ENCODE results near the gene ALDH16A1. TPM values are rescaled to one million over a fixed set of nuclear protein-coding genes. Genes with fewer than 3 reads are reported as not detected.
A peak's percentile ranks its signal among the peaks of the same experiment; 100 is the strongest.

The ALDH16A1 gene
- total RNA-seq, 2 donors from 2014 or later = 52.8 to 57.1 TPM

DNA sequence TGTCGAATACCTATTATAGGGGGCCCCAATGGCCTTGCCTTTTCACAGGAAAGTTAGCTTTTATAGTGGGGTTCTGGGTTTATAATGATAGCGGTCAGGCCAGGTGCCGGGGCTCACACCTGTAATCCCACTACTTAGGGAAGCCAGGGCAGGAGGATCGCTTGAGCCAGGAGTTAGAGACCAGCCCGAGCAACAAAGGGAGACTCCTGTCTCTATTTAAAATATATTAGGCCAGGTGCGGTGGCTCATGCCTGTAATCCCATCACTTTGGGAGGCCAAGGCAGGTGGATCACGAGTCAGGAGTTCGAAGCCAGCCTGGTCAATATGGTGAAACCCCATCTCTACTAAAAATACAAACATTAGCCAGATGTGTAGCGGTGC, 50.5 kb downstream of the ALDH16A1 start:
- H3K4me3 Mint-ChIP-seq = no peak overlapping the region
- H3K4me1 Mint-ChIP-seq = peaks cover 13% of the 10 kb centered on the region
- TF ChIP-seq, protein P1, sequence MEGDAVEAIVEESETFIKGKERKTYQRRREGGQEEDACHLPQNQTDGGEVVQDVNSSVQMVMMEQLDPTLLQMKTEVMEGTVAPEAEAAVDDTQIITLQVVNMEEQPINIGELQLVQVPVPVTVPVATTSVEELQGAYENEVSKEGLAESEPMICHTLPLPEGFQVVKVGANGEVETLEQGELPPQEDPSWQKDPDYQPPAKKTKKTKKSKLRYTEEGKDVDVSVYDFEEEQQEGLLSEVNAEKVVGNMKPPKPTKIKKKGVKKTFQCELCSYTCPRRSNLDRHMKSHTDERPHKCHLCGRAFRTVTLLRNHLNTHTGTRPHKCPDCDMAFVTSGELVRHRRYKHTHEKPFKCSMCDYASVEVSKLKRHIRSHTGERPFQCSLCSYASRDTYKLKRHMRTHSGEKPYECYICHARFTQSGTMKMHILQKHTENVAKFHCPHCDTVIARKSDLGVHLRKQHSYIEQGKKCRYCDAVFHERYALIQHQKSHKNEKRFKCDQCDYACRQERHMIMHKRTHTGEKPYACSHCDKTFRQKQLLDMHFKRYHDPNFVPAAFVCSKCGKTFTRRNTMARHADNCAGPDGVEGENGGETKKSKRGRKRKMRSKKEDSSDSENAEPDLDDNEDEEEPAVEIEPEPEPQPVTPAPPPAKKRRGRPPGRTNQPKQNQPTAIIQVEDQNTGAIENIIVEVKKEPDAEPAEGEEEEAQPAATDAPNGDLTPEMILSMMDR (conservative IDR thresholded peaks at IDR 0.05) = no peak
- no peak overlapping the region for H3K27ac Mint-ChIP-seq
- Histone ChIP-seq H3K9ac (ENCODE audit: extremely low read depth, low read length, poor library complexity, severe bottlenecking) (no peak overlapping the region), H3K9me3 (ENCODE audit: control insufficient read depth, low read length) (no peaks in the 10 kb centered on the region), H3K27ac (ENCODE audit: low read depth, low read length) (no peak overlapping the region), H3K4me3 (ENCODE audit: low read length) (no peak overlapping the region), H3K27me3 (ENCODE audit: control insufficient read depth, insufficient read depth, low read length, poor library complexity, severe bottlenecking) (no peaks in the 10 kb centered on the region), H3K36me3 (ENCODE audit: control insufficient read depth, insufficient read depth, low read length) (peaks cover 17% of the 10 kb centered on the region), H3K4me1 (ENCODE audit: control insufficient read depth, insufficient read depth, low read length) (no peaks in the 10 kb centered on the region)
- no peaks in the 10 kb centered on the region for H3K27me3 Mint-ChIP-seq (ENCODE audit: insufficient read depth)
- DNase-seq = no peak
- WGBS, 2 experiments (ENCODE audit: insufficient coverage in 1 of 2, insufficient read length in 1 of 2) = 89% methylated on average over 8 to 9 of the region's 9 CpGs
- no peaks in the 10 kb centered on the region for H3K9me3 Mint-ChIP-seq
- H3K36me3 Mint-ChIP-seq (ENCODE audit: low read depth) = peaks cover 12% of the 10 kb centered on the region

DNA sequence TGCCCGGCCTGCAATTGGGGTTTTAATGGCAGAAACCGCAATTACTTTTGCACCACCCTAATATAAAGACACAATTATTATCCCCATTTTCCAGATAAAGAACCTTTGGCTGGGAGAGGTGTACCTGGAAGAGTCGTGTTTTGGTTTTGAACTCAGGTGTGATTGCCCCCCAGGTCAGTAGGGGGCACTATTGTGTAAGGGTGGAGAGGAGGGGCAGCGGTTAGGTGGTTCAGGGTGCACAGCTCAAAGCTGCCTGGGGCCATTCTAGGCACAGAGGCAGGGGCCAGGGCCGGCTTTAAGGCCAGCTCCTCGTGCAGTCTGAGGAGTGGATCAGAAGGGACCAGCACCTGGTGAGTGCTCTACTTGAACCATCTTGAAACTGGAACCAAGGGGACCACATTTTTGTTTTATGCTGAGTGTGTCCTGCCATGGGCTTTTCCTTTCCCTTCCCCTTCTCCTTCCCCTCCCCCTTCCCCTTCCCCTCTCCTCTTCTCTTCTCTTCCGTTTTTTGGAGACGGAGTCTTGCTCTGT, 53.6 kb downstream of the ALDH16A1 start:
- H3K27me3 ChIP-seq (ENCODE audit: control insufficient read depth, insufficient read depth, low read length, poor library complexity, severe bottlenecking) = no peaks in the 10 kb centered on the region
- WGBS, 2 experiments (ENCODE audit: insufficient coverage in 1 of 2, insufficient read length in 1 of 2) = 33 to 35% methylated on average over 4 to 8 of the region's 8 CpGs
- no peak overlapping the region for H3K9ac ChIP-seq (ENCODE audit: extremely low read depth, low read length, poor library complexity, severe bottlenecking)
- no peaks in the 10 kb centered on the region for H3K27me3 Mint-ChIP-seq (ENCODE audit: insufficient read depth)
- no peaks in the 10 kb centered on the region for H3K36me3 Mint-ChIP-seq (ENCODE audit: low read depth)
- H3K36me3 ChIP-seq (ENCODE audit: control insufficient read depth, insufficient read depth, low read length) = no peaks in the 10 kb centered on the region
- no peaks in the 10 kb centered on the region for H3K9me3 ChIP-seq (ENCODE audit: control insufficient read depth, low read length)
- TF ChIP-seq, protein P1 (conservative IDR thresholded peaks at IDR 0.05) = peak; percentile 90
- H3K9me3 Mint-ChIP-seq = no peaks in the 10 kb centered on the region
- DNase-seq = peak; percentile 96
- H3K4me1 ChIP-seq (ENCODE audit: control insufficient read depth, insufficient read depth, low read length) = no peaks in the 10 kb centered on the region
- H3K4me3 ChIP-seq (ENCODE audit: low read length) = no peak overlapping the region
- H3K4me1 Mint-ChIP-seq = no peaks in the 10 kb centered on the region
- H3K4me3 Mint-ChIP-seq = no peak overlapping the region
- H3K27ac ChIP-seq (ENCODE audit: low read depth, low read length) = no peak overlapping the region
- H3K27ac Mint-ChIP-seq = no peak overlapping the region

DNA sequence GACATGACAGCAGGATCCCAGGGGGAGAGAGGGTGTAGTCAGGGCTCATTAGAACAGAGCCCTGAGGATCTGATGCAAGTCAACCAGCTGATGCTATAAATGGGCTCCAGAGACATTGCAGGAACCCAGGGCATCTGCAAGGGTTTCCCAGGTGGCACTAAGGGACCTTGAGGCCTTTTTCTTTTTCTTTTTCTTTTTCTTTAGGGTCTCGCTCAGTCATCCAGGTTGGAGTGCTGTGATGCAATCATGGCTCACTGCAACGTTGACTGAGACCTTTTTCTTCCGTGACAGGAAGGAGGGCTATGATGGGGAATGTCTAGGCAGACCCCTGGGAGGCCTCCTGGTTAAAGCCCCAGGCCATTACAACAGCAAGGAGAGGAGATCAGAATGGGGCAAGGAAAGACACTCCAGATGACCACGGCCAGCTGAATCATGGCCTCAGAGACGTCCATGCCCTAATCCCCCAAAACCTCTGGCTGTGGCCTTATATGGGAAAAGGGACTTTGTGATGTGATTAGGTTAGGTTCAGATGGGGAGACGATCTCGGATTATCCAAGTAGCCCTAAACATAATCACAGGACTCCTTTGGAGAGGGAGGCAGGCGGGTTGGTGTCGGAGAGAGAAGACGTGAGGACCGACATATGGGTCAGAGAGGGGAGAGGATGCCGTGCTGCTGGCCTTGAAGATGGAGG, 54.9 kb downstream of the ALDH16A1 start:
- H3K4me1 Mint-ChIP-seq = peaks cover 5% of the 10 kb centered on the region
- Histone ChIP-seq H3K9me3 (ENCODE audit: control insufficient read depth, low read length) (no peaks in the 10 kb centered on the region), H3K9ac (ENCODE audit: extremely low read depth, low read length, poor library complexity, severe bottlenecking) (no peak overlapping the region), H3K4me1 (ENCODE audit: control insufficient read depth, insufficient read depth, low read length) (no peaks in the 10 kb centered on the region), H3K27ac (ENCODE audit: low read depth, low read length) (no peak overlapping the region), H3K27me3 (ENCODE audit: control insufficient read depth, insufficient read depth, low read length, poor library complexity, severe bottlenecking) (no peaks in the 10 kb centered on the region), H3K36me3 (ENCODE audit: control insufficient read depth, insufficient read depth, low read length) (no peaks in the 10 kb centered on the region), H3K4me3 (ENCODE audit: low read length) (no peak overlapping the region)
- WGBS, 2 experiments (ENCODE audit: insufficient coverage in 1 of 2, insufficient read length in 1 of 2) = 87 to 91% methylated on average over 7 to 12 of the region's 12 CpGs
- no peak for DNase-seq
- no peaks in the 10 kb centered on the region for H3K9me3 Mint-ChIP-seq
- H3K4me3 Mint-ChIP-seq = no peak overlapping the region
- TF ChIP-seq, protein P1 (conservative IDR thresholded peaks at IDR 0.05) = no peak
- no peaks in the 10 kb centered on the region for H3K36me3 Mint-ChIP-seq (ENCODE audit: low read depth)
- H3K27ac Mint-ChIP-seq = peak overlapping the region; percentile 46
- no peaks in the 10 kb centered on the region for H3K27me3 Mint-ChIP-seq (ENCODE audit: insufficient read depth)

Measured in endodermal cell (in vitro differentiated cells).